Coronary artery (tissue), 2 donors: ENCODE data around the gene ATP5F1D.
"Not testable (repeated sequence)": the region's sequence is repeated elsewhere in the genome, so short reads cannot be mapped to it uniquely, and the experiment has no call there.

Source experiments
- DNase-seq: peaks from one replicate; pipeline ENCODE4 v3.0.0-alpha.2; 2017; ENCODE audit warnings: low spot score
- H3K27ac ChIP-seq, 2 donors: fragments of 200-600 bp; sonication (generic); one replicate each; pipeline ENCODE4 v1.5.1; 2016 to 2019
- H3K4me3 ChIP-seq: fragments of 200-600 bp; sonication (generic); 2 replicates; pipeline ENCODE4 v1.5.1; 2016; ENCODE audit warnings: mild to moderate bottlenecking, moderate library complexity
- TF ChIP-seq, protein P1 (sequence below): fragments of 200-600 bp; sonication (generic); IDR thresholded peaks from one replicate; pipeline ENCODE4 v1.5.1; 2019; ENCODE audit warnings: antibody characterized with exemption

ATP5F1D gene

DNA sequence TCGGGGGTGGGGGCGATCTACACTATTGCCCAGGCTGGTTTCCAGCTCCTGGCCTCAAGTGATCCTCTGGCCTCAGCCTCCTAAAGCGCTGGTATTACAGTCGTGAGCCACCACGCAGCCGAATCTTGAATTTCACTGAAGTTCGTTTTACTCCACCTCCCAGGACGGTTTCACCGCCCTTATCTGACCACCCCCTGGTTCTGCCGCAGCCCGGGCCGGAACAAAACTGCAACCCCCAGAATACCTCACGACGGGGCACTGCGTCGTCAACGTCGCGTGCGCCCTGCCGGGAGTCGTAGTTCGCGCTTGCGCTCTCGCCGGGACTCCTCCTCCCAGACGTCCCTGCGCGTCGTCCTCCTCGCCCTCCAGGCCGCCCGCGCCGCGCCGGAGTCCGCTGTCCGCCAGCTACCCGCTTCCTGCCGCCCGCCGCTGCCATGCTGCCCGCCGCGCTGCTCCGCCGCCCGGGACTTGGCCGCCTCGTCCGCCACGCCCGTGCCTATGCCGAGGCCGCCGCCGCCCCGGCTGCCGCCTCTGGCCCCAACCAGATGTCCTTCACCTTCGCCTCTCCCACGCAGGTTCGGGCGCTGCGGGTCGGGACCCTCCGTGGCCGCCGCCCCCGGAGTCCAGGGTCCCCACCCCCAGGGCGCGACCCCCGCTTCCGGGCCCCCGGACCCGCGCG is at the start of gene ATP5F1D:
Gene ATP5F1D (plus strand): TSS at position 335 of the 679 bp plus-strand sequence. CDS start 100 bp downstream, at position 435.
- TF ChIP-seq, protein P1, sequence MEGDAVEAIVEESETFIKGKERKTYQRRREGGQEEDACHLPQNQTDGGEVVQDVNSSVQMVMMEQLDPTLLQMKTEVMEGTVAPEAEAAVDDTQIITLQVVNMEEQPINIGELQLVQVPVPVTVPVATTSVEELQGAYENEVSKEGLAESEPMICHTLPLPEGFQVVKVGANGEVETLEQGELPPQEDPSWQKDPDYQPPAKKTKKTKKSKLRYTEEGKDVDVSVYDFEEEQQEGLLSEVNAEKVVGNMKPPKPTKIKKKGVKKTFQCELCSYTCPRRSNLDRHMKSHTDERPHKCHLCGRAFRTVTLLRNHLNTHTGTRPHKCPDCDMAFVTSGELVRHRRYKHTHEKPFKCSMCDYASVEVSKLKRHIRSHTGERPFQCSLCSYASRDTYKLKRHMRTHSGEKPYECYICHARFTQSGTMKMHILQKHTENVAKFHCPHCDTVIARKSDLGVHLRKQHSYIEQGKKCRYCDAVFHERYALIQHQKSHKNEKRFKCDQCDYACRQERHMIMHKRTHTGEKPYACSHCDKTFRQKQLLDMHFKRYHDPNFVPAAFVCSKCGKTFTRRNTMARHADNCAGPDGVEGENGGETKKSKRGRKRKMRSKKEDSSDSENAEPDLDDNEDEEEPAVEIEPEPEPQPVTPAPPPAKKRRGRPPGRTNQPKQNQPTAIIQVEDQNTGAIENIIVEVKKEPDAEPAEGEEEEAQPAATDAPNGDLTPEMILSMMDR, result no peak
- H3K4me3 ChIP-seq, result peak within 1 kb of the TSS; percentile 98
- DNase-seq, result peak; percentile 95
- peak within 1 kb of the TSS; percentile 95 to 97 for H3K27ac ChIP-seq

DNA sequence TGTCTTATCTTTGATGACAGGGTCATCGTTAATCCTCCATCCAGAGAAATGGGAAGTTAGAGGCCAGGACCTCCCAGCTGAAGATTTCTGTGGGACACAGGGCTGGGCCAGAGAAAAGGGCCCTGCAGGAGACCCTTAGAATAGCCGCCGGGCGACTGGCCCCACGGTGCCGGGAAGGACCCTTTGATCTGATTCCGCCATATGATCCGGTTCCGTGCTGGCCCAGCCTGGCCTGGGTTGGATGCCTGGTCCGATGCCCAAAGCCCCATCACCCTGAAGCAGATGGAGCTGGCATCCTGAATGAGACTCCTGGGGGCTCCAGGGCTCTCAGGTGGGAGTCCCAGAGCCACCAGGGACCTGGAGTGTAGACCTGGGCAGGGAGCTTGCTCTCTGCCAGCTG is 42.0 kb upstream of the ATP5F1D start:
- no peak for DNase-seq
- Histone ChIP-seq H3K4me3 (no peak overlapping the region), H3K27ac (no peak overlapping the region)
- TF ChIP-seq, protein P1, result no peak

DNA sequence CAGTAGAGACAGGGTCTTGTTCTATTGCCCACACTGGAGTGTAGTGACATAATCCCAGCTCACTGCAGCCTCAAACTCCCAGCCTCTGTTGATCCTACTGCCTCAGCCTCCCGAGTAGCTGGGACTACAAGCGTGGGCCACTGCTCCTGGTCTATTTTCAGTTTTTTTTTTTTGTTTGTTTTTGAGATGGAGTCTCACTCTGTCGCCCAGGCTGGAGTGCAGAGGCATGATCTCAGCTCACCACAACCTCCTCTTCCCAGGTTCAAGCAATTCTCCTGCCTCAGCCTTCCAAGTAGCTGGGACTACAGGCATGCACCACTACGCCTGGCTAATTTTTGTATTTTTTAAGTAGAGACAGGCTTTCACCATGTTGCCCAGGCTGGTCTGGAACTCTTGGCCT is 40.9 kb upstream of the ATP5F1D start:
- not testable (repeated sequence) for H3K27ac ChIP-seq, H3K4me3 ChIP-seq, DNase-seq

DNA sequence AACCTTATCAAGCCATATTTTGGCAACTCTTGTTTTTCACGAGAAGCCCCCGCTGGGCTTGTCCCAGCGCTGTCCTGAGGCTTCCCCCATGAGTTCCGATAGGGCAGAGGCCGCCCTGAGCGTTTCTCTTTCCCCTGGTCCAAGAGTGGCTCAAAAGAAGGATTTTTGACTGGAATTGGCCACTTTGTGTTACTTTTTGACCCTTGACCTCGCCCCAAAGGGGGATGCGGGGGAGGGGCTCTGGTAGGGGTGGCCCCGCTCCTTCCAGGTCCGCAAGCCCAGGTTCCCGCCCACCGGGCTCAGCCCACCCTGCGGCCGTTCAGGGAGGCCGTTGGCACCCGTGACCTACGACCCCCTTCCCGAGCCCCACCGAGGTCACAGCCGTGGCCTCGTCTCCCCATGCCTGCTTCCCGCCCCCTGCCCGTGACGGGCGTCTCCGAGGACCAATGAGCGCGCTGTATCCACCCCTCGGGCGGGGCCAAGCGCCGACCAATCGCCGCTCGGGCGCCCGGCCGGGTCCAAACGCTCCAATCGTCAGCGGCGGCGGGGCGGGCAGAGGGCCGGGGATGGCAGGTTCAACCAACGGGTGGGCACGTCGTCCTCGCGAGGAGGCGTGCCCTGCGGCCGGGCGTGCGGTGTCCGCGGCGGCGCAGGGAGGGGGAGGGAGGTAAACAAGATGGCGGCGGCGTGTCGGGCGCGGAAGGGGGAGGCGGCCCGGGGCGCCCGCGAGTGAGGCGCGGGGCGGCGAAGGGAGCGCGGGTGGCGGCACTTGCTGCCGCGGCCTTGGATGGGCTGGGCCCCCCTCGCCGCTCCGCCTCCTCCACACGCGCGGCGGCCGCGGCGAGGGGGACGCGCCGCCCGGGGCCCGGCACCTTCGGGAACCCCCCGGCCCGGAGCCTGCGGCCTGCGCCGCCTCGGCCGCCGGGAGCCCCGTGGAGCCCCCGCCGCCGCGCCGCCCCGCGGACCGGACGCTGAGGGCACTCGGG is 36.1 kb upstream of the ATP5F1D start, which contains the start of gene STK11:
Gene STK11 (plus strand): TSS at position 665 of the 986 bp plus-strand sequence. CDS start 1,136 bp downstream, outside the sequence.
- peak; percentile 99 for DNase-seq
- TF ChIP-seq, protein P1, result no peak
- H3K27ac ChIP-seq, result peak within 1 kb of the TSS; percentile 88 to 91
- peak within 1 kb of the TSS; percentile 82 for H3K4me3 ChIP-seq

DNA sequence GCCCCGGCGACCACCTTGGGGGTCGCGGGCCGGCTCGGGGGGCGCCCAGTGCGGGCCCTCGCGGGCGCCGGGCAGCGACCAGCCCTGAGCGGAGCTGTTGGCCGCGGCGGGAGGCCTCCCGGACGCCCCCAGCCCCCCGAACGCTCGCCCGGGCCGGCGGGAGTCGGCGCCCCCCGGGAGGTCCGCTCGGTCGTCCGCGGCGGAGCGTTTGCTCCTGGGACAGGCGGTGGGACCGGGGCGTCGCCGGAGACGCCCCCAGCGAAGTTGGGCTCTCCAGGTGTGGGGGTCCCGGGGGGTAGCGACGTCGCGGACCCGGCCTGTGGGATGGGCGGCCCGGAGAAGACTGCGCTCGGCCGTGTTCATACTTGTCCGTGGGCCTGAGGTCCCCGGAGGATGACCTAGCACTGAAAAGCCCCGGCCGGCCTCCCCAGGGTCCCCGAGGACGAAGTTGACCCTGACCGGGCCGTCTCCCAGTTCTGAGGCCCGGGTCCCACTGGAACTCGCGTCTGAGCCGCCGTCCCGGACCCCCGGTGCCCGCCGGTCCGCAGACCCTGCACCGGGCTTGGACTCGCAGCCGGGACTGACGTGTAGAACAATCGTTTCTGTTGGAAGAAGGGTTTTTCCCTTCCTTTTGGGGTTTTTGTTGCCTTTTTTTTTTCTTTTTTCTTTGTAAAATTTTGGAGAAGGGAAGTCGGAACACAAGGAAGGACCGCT is 35.2 kb upstream of the ATP5F1D start:
- TF ChIP-seq, protein P1, result no peak
- Histone ChIP-seq H3K4me3 (peak overlapping the region; percentile 82), H3K27ac (peak overlapping the region; percentile 88 to 91)
- DNase-seq, result no peak

DNA sequence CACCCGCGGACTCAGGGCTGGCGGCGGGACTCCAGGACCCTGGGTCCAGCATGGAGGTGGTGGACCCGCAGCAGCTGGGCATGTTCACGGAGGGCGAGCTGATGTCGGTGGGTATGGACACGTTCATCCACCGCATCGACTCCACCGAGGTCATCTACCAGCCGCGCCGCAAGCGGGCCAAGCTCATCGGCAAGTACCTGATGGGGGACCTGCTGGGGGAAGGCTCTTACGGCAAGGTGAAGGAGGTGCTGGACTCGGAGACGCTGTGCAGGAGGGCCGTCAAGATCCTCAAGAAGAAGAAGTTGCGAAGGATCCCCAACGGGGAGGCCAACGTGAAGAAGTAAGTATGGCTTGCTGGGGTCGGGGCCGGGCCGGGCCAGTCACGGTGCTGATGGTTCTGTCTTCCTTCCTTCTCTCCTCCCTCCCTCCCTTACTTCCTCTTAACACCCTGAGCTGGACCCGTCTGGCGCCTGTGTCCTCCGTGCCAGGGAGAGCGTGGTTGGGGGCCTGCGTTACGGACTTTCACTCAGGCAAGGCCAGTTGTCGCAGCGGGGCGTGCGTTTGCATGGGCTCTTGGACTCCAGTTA is 34.6 kb upstream of the ATP5F1D start:
- DNase-seq, result no peak
- Histone ChIP-seq H3K4me3 (peak overlapping the region; percentile 82), H3K27ac (peak overlapping the region; percentile 88 to 91)
- TF ChIP-seq, protein P1, result no peak

DNA sequence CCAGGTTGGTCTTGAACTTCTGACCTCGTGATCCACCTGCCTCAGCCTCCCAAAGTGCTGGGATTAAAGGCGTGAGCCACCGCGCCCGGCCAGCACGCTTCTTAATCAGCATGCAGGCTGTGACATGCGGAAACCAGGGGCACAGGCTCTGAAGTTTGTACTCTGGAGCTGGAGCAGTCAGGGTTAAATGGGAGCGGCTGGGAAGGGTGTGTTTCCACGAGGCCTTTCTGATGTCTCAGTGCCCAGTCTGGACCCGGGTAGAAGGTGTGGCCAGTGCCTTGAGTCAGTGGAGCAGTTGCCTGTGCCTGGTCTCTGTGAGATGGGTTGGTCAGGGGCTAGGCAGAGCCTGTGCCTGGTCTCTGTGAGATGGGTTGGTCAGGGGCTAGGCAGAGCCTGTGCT is 32.7 kb upstream of the ATP5F1D start:
- DNase-seq, result not testable (repeated sequence)
- Histone ChIP-seq H3K27ac (peak overlapping the region in 1 of 2 donors; percentile 51), H3K4me3 (peak overlapping the region; percentile 21)
